HG03139 (cell line): ENCODE measurements around the gene ANKRD63.

Source experiments
- ATAC-seq: cut with Tn5 transposase; IDR thresholded peaks from one replicate; pipeline ENCODE4 v1.9.1; 2021; ENCODE audit not compliant: unreplicated experiment

ANKRD63 gene

GRCh38 chr15:40280260-40281056 is 2.4 kb downstream of the ANKRD63 start:
- no peak for ATAC-seq

- ATAC-seq, result no peak
These were observed 3.3 kb downstream of the ANKRD63 start for GRCh38 chr15:40279437-40280141.

- no peak for ATAC-seq
These were observed 4.8 kb downstream of the ANKRD63 start for GRCh38 chr15:40278026-40278425.

- ATAC-seq, result no peak
These were observed 5.4 kb downstream of the ANKRD63 start for GRCh38 chr15:40277471-40277870.

- no peak for ATAC-seq
These were observed 5.9 kb downstream of the ANKRD63 start for GRCh38 chr15:40276927-40277326.

GRCh38 chr15:40275954-40276353 is 6.9 kb downstream of the ANKRD63 start:
- no peak for ATAC-seq

- no peak for ATAC-seq
These were observed 7.3 kb downstream of the ANKRD63 start for GRCh38 chr15:40275523-40275922.

- no peak for ATAC-seq
These were observed 8.3 kb downstream of the ANKRD63 start for GRCh38 chr15:40274350-40275274.

- no peak for ATAC-seq
These were observed 9.4 kb downstream of the ANKRD63 start for GRCh38 chr15:40273428-40273827.

- ATAC-seq, result no peak
These were observed 10.3 kb downstream of the ANKRD63 start for GRCh38 chr15:40272485-40273056.

GRCh38 chr15:40271685-40272484 is 11.0 kb downstream of the ANKRD63 start:
- ATAC-seq, result no peak

- ATAC-seq, result no peak
These were observed 12.4 kb downstream of the ANKRD63 start for GRCh38 chr15:40270246-40270995.

GRCh38 chr15:40269604-40270003 is 13.3 kb downstream of the ANKRD63 start:
- no peak for ATAC-seq

GRCh38 chr15:40267670-40268069 is 15.2 kb downstream of the ANKRD63 start:
- no peak for ATAC-seq

GRCh38 chr15:40266828-40267304 is 16.0 kb downstream of the ANKRD63 start:
- ATAC-seq, result no peak

- ATAC-seq, result no peak
These were observed 17.0 kb downstream of the ANKRD63 start for GRCh38 chr15:40265875-40266274.

GRCh38 chr15:40265355-40265754 is 17.5 kb downstream of the ANKRD63 start:
- no peak for ATAC-seq

GRCh38 chr15:40264321-40265153 is 18.3 kb downstream of the ANKRD63 start:
- ATAC-seq, result no peak
